ENCODE results near the gene MBTPS1.

The MBTPS1 gene

DNA sequence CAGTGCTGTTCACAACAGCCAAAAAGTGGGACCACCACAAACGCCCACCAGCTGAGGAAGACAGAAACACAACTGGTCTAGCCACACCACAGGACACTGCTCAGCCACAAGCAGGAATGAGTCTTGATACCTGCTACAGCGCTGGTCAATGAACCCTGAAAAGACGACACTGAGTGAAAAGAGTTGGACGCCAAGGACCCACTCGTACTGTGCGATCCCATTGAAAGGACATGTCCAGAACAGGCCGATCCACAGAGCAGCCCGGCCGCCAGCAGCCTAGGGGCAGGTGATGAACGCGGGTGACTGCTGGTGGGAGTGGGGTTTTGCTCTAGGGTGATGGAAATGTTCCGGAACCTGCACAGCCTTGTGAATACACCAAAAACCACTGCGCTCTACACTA lies 63.5 kb downstream of the MBTPS1 start (continued):
- TF ChIP-seq TCF4 (CRISPR knock-in tag; IDR thresholded peaks at IDR 0.05; ENCODE audit: borderline replicate concordance), result no peak
- no peak for TF ChIP-seq ESRRG (CRISPR knock-in tag; IDR thresholded peaks at IDR 0.05)
- no peak for TF ChIP-seq SNAI2 (CRISPR knock-in tag; IDR thresholded peaks at IDR 0.05)
- no peak for TF ChIP-seq ZFP3 (CRISPR knock-in tag; IDR thresholded peaks at IDR 0.05)
- no peak for TF ChIP-seq BACH2 (CRISPR knock-in tag; IDR thresholded peaks at IDR 0.05; ENCODE audit: borderline replicate concordance)
- no peak for TF ChIP-seq ZNF8 (CRISPR knock-in tag; IDR thresholded peaks at IDR 0.05)
- no peak for TF ChIP-seq CSRNP3 (CRISPR knock-in tag; IDR thresholded peaks at IDR 0.05)
- TF ChIP-seq TOX (CRISPR knock-in tag; IDR thresholded peaks at IDR 0.05; ENCODE audit: borderline replicate concordance), result no peak
- TF ChIP-seq RARB (CRISPR knock-in tag; IDR thresholded peaks at IDR 0.05), result no peak
- no peak for TF ChIP-seq ZNF565 (CRISPR knock-in tag; conservative IDR thresholded peaks at IDR 0.05; ENCODE audit: low read depth)
- TF ChIP-seq ZNF70 (CRISPR knock-in tag; IDR thresholded peaks at IDR 0.05), result no peak

DNA sequence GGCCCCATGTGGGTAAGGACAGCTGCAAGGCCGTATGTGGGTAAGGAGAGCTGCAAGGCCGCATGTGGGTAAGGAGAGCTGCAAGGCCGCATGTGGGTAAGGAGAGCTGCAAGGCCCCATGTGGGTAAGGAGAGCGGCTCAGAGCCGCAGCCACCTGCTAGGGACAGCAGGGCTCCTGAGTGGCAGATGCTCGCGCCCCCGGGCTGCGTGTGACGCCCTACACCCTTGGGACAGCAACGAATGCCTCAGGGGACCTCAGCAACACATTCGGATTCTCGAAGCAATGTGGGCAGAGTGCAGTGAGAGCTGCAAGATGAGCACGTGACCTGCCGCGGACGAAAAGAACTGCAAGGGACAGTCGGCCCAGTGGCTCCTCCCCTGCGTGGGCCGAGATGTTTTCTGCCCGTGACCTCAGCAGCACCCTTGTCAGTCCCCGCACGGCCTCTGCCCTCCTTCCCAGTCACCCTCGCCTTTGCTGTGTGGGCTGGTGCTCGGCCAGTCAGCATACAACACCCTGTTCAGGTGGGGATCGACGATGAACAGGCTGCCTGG lies 64.6 kb downstream of the MBTPS1 start:
- no peak for ATAC-seq
- no peak for TF ChIP-seq TOX (CRISPR knock-in tag; IDR thresholded peaks at IDR 0.05; ENCODE audit: borderline replicate concordance)
- no peak for TF ChIP-seq GLIS3 (CRISPR knock-in tag; IDR thresholded peaks at IDR 0.05)
- TF ChIP-seq, protein P1, sequence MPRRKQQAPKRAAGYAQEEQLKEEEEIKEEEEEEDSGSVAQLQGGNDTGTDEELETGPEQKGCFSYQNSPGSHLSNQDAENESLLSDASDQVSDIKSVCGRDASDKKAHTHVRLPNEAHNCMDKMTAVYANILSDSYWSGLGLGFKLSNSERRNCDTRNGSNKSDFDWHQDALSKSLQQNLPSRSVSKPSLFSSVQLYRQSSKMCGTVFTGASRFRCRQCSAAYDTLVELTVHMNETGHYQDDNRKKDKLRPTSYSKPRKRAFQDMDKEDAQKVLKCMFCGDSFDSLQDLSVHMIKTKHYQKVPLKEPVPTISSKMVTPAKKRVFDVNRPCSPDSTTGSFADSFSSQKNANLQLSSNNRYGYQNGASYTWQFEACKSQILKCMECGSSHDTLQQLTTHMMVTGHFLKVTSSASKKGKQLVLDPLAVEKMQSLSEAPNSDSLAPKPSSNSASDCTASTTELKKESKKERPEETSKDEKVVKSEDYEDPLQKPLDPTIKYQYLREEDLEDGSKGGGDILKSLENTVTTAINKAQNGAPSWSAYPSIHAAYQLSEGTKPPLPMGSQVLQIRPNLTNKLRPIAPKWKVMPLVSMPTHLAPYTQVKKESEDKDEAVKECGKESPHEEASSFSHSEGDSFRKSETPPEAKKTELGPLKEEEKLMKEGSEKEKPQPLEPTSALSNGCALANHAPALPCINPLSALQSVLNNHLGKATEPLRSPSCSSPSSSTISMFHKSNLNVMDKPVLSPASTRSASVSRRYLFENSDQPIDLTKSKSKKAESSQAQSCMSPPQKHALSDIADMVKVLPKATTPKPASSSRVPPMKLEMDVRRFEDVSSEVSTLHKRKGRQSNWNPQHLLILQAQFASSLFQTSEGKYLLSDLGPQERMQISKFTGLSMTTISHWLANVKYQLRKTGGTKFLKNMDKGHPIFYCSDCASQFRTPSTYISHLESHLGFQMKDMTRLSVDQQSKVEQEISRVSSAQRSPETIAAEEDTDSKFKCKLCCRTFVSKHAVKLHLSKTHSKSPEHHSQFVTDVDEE (CRISPR knock-in tag; IDR thresholded peaks at IDR 0.05), result no peak
- no peak for TF ChIP-seq ZFP3 (CRISPR knock-in tag; IDR thresholded peaks at IDR 0.05)
- TF ChIP-seq TCF4 (CRISPR knock-in tag; IDR thresholded peaks at IDR 0.05; ENCODE audit: borderline replicate concordance), result no peak
- no peak for TF ChIP-seq PPARA (CRISPR knock-in tag; IDR thresholded peaks at IDR 0.05; ENCODE audit: borderline replicate concordance)
- TF ChIP-seq, protein P2, sequence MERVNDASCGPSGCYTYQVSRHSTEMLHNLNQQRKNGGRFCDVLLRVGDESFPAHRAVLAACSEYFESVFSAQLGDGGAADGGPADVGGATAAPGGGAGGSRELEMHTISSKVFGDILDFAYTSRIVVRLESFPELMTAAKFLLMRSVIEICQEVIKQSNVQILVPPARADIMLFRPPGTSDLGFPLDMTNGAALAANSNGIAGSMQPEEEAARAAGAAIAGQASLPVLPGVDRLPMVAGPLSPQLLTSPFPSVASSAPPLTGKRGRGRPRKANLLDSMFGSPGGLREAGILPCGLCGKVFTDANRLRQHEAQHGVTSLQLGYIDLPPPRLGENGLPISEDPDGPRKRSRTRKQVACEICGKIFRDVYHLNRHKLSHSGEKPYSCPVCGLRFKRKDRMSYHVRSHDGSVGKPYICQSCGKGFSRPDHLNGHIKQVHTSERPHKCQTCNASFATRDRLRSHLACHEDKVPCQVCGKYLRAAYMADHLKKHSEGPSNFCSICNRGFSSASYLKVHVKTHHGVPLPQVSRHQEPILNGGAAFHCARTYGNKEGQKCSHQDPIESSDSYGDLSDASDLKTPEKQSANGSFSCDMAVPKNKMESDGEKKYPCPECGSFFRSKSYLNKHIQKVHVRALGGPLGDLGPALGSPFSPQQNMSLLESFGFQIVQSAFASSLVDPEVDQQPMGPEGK (CRISPR knock-in tag; IDR thresholded peaks at IDR 0.05; ENCODE audit: borderline replicate concordance), result no peak
- TF ChIP-seq CSRNP3 (CRISPR knock-in tag; IDR thresholded peaks at IDR 0.05), result no peak
- no peak for TF ChIP-seq ZC3H10 (CRISPR knock-in tag; IDR thresholded peaks at IDR 0.05)
- TF ChIP-seq ZNF565 (CRISPR knock-in tag; conservative IDR thresholded peaks at IDR 0.05; ENCODE audit: low read depth), result no peak
- no peak for TF ChIP-seq ARNTL (CRISPR knock-in tag; IDR thresholded peaks at IDR 0.05; ENCODE audit: borderline replicate concordance, low read depth)
- TF ChIP-seq ESRRG (CRISPR knock-in tag; IDR thresholded peaks at IDR 0.05), result no peak
- TF ChIP-seq SNAI2 (CRISPR knock-in tag; IDR thresholded peaks at IDR 0.05), result no peak
- TF ChIP-seq, protein P3, sequence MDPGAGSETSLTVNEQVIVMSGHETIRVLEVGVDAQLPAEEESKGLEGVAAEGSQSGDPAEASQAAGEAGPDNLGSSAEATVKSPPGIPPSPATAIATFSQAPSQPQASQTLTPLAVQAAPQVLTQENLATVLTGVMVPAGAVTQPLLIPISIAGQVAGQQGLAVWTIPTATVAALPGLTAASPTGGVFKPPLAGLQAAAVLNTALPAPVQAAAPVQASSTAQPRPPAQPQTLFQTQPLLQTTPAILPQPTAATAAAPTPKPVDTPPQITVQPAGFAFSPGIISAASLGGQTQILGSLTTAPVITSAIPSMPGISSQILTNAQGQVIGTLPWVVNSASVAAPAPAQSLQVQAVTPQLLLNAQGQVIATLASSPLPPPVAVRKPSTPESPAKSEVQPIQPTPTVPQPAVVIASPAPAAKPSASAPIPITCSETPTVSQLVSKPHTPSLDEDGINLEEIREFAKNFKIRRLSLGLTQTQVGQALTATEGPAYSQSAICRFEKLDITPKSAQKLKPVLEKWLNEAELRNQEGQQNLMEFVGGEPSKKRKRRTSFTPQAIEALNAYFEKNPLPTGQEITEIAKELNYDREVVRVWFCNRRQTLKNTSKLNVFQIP (CRISPR knock-in tag; IDR thresholded peaks at IDR 0.05; ENCODE audit: borderline replicate concordance, low read depth), result no peak
- TF ChIP-seq ZNF8 (CRISPR knock-in tag; IDR thresholded peaks at IDR 0.05), result no peak
- TF ChIP-seq CSDC2 (CRISPR knock-in tag; IDR thresholded peaks at IDR 0.05), result no peak
- no peak for TF ChIP-seq ZNF70 (CRISPR knock-in tag; IDR thresholded peaks at IDR 0.05)
- TF ChIP-seq ISL1 (CRISPR knock-in tag; IDR thresholded peaks at IDR 0.05), result no peak
- no peak for TF ChIP-seq ZFP30 (CRISPR knock-in tag; IDR thresholded peaks at IDR 0.05)
- TF ChIP-seq RARB (CRISPR knock-in tag; IDR thresholded peaks at IDR 0.05), result no peak
